Loucy (cell line): ENCODE results near the gene SDK1.

Source experiments
- H2AFZ ChIP-seq: fragments of 200-600 bp; sonication (generic); 2 replicates; pipeline ENCODE4 v1.6.0; 2016; ENCODE audit warnings: antibody characterized with exemption, mild to moderate bottlenecking, low read length, moderate library complexity
- H3F3A ChIP-seq: fragments of 200-600 bp; 2 replicates; pipeline ENCODE4 v1.6.0; 2016; ENCODE audit warnings: antibody characterized with exemption, low read depth, mild to moderate bottlenecking
- H3K27me3 ChIP-seq: fragments of 200-600 bp; sonication (generic); 2 replicates; pipeline ENCODE4 v1.6.1; 2014; ENCODE audit warnings: low read length, mild to moderate bottlenecking; ENCODE audit not compliant: insufficient read depth, poor library complexity, severe bottlenecking
- H3K36me3 ChIP-seq: fragments of 200-600 bp; sonication (generic); 2 replicates; pipeline ENCODE4 v1.6.1; 2016; ENCODE audit warnings: low read length; ENCODE audit not compliant: insufficient read depth
- H3K4me1 ChIP-seq: fragments of 200-600 bp; sonication (generic); 2 replicates; pipeline ENCODE4 v1.5.1; 2014; ENCODE audit warnings: low read length, mild to moderate bottlenecking; ENCODE audit not compliant: insufficient read depth, poor library complexity, severe bottlenecking
- H3K4me2 ChIP-seq: fragments of 200-600 bp; sonication (generic); 2 replicates; pipeline ENCODE4 v1.6.0; 2014; ENCODE audit warnings: antibody characterized with exemption, low read length, low read depth, mild to moderate bottlenecking; ENCODE audit not compliant: poor library complexity, severe bottlenecking
- H3K4me3 ChIP-seq: fragments of 200-600 bp; sonication (generic); 2 replicates; pipeline ENCODE4 v1.5.1; 2014; ENCODE audit warnings: low read length, mild to moderate bottlenecking, mixed read lengths; ENCODE audit not compliant: poor library complexity, severe bottlenecking
- H3K79me2 ChIP-seq: fragments of 200-600 bp; sonication (generic); 2 replicates; pipeline ENCODE4 v1.6.1; 2014; ENCODE audit warnings: low read length; ENCODE audit not compliant: insufficient read depth
- H3K9ac ChIP-seq: fragments of 200-600 bp; sonication (generic); 2 replicates; pipeline ENCODE4 v1.6.0; 2014; ENCODE audit warnings: mild to moderate bottlenecking, low read depth, low read length, moderate library complexity; ENCODE audit not compliant: poor library complexity, severe bottlenecking
- H3K9me2 ChIP-seq: fragments of 200-600 bp; sonication (generic); replicated peaks from 2 replicates; pipeline ENCODE4 v1.6.1; 2016; ENCODE audit warnings: low read depth, low read length, mixed read lengths
- H3K9me3 ChIP-seq: fragments of 200-600 bp; sonication (generic); 2 replicates; pipeline ENCODE4 v1.6.1; 2014; ENCODE audit warnings: mild to moderate bottlenecking, antibody characterized with exemption, low read length, low read depth; ENCODE audit not compliant: insufficient read depth
- H4K20me1 ChIP-seq: fragments of 200-600 bp; sonication (generic); 2 replicates; pipeline ENCODE4 v1.6.0; 2014; ENCODE audit warnings: antibody characterized with exemption, low read length, mild to moderate bottlenecking; ENCODE audit not compliant: insufficient read depth, poor library complexity, severe bottlenecking
- EZH2phosphoT487 ChIP-seq: fragments of 200-600 bp; IDR thresholded peaks from 2 replicates; pipeline ENCODE4 v1.6.1; 2018; ENCODE audit warnings: antibody characterized with exemption, mild to moderate bottlenecking, moderate library complexity, borderline replicate concordance
- TF ChIP-seq, protein P1 (sequence below): fragments of 200-600 bp; sonication (generic); conservative IDR thresholded peaks from 2 replicates; pipeline ENCODE4 v1.5.1; 2014; ENCODE audit warnings: mild to moderate bottlenecking, antibody characterized with exemption, low read length

SDK1 gene

DNA sequence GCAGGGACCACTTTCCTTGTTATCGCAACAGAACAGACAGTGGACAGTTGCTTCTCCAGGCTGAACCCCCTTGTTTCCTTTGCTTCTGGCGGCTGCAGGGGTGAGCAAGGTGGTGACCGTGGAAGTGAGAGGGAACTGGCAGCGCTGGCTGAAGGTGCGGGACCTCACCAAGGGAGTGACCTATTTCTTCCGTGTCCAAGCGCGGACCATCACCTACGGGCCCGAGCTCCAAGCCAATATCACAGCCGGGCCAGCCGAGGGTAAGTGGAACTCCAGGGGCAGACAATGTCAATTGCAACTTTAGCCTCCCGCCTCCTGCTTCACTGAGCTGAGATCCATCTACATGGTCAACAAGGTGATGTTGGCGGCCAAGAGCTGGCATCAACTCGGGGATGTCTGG is 919.0 kb downstream of the SDK1 start:
- no peak for TF ChIP-seq EZH2phosphoT487
- TF ChIP-seq, protein P1, sequence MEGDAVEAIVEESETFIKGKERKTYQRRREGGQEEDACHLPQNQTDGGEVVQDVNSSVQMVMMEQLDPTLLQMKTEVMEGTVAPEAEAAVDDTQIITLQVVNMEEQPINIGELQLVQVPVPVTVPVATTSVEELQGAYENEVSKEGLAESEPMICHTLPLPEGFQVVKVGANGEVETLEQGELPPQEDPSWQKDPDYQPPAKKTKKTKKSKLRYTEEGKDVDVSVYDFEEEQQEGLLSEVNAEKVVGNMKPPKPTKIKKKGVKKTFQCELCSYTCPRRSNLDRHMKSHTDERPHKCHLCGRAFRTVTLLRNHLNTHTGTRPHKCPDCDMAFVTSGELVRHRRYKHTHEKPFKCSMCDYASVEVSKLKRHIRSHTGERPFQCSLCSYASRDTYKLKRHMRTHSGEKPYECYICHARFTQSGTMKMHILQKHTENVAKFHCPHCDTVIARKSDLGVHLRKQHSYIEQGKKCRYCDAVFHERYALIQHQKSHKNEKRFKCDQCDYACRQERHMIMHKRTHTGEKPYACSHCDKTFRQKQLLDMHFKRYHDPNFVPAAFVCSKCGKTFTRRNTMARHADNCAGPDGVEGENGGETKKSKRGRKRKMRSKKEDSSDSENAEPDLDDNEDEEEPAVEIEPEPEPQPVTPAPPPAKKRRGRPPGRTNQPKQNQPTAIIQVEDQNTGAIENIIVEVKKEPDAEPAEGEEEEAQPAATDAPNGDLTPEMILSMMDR: no peak
- Histone ChIP-seq H3K27me3 (no peaks in the 10 kb centered on the region), H3K9me2 (no peaks in the 10 kb centered on the region), H3K4me1 (no peaks in the 10 kb centered on the region), H3K9ac (no peak overlapping the region), H3K4me2 (no peak overlapping the region), H2AFZ (no peak overlapping the region), H3K36me3 (no peaks in the 10 kb centered on the region), H3K4me3 (no peak overlapping the region), H3F3A (no peaks in the 10 kb centered on the region), H4K20me1 (no peaks in the 10 kb centered on the region), H3K9me3 (peaks cover 14% of the 10 kb centered on the region; the same call in 1 of the 2 replicates), H3K79me2 (no peaks in the 10 kb centered on the region)

DNA sequence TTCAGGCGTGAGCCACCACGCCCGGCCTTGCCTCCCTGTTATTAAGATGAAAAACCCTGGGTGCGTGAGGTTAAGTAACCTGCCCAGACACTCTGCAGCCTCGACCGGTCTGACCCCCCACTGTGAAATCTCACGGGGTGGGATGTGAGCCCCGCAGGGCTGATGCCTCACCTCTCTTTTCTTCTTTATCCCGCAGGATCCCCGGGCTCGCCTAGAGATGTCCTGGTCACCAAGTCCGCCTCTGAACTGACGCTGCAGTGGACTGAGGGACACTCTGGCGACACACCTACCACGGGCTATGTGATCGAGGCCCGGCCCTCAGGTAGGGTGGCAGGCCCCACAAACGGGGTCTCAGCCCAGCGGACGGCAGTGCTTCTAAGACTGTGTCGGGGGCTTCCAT is 920.0 kb downstream of the SDK1 start:
- Histone ChIP-seq H3K4me1 (no peaks in the 10 kb centered on the region), H3K79me2 (no peaks in the 10 kb centered on the region), H3F3A (no peaks in the 10 kb centered on the region), H3K9me2 (no peaks in the 10 kb centered on the region), H3K27me3 (no peaks in the 10 kb centered on the region), H3K4me3 (no peak overlapping the region), H3K9me3 (peaks cover 13% of the 10 kb centered on the region; the same call in 1 of the 2 replicates), H3K9ac (no peak overlapping the region), H3K4me2 (no peak overlapping the region), H2AFZ (no peak overlapping the region), H4K20me1 (no peaks in the 10 kb centered on the region), H3K36me3 (no peaks in the 10 kb centered on the region)
- TF ChIP-seq EZH2phosphoT487: no peak
- TF ChIP-seq, protein P1: no peak

DNA sequence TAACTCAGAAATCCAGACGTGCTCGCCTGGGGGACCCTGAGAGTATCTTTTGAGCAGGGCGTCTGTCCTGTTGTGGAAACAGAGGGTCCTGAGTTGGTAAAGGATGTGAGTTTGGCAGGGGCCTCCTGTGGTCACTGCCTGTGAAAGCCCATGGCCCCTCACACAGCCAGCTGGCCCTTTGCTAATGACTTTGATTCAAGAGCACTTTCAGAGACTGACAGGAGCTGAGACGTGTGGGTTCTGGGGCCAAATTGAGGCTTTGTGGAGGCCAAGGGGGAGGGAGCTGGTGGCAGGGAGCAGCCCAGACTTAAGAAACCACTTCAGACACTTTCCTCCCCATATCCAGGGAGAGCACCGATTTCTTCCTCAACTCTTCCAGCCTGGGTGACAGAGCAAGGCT is 921.6 kb downstream of the SDK1 start:
- Histone ChIP-seq H4K20me1 (no peaks in the 10 kb centered on the region), H2AFZ (no peak overlapping the region), H3K9ac (no peak overlapping the region), H3F3A (no peaks in the 10 kb centered on the region), H3K36me3 (no peaks in the 10 kb centered on the region), H3K4me2 (no peak overlapping the region), H3K79me2 (no peaks in the 10 kb centered on the region), H3K4me3 (no peak overlapping the region), H3K9me2 (no peaks in the 10 kb centered on the region), H3K4me1 (no peaks in the 10 kb centered on the region), H3K9me3 (peaks cover 12% of the 10 kb centered on the region; the same call in 1 of the 2 replicates), H3K27me3 (no peaks in the 10 kb centered on the region)
- TF ChIP-seq EZH2phosphoT487: no peak
- TF ChIP-seq, protein P1: no peak
